ENCODE measurements around the gene GUCY2C.

GUCY2C gene

GRCh38 chr12:14656846-14657245 is 39.6 kb downstream of the GUCY2C start:
- DNase-seq = no peak
- H3K36me3 ChIP-seq (ENCODE audit: control insufficient read depth, insufficient read depth, low read length) = no peaks in the 10 kb centered on the region

GRCh38 chr12:14655284-14655683 is 41.1 kb downstream of the GUCY2C start:
- Histone ChIP-seq H3K4me1 (ENCODE audit: control insufficient read depth, insufficient read depth, low read length, poor library complexity, severe bottlenecking) (no peaks in the 10 kb centered on the region), H3K27me3 (replicated peaks; ENCODE audit: control insufficient read depth, insufficient read depth, low read length, poor library complexity, severe bottlenecking) (no peaks in the 10 kb centered on the region), H3K27ac (ENCODE audit: insufficient read depth, low read length, poor library complexity, severe bottlenecking) (no peak overlapping the region), H3K36me3 (ENCODE audit: control insufficient read depth, insufficient read depth, low read length) (no peaks in the 10 kb centered on the region), H3K4me3 (ENCODE audit: insufficient read depth, low read depth, low read length, poor library complexity, severe bottlenecking) (no peak overlapping the region), H3K9me3 (ENCODE audit: control insufficient read depth, low read length) (no peaks in the 10 kb centered on the region)
- no peak for DNase-seq

More at GRCh38 chr12:14656846-14657245, 39.6 kb downstream of the GUCY2C start:
- Histone ChIP-seq H3K9me3 (ENCODE audit: control insufficient read depth, low read length) (no peaks in the 10 kb centered on the region), H3K27ac (ENCODE audit: insufficient read depth, low read length, poor library complexity, severe bottlenecking) (no peak overlapping the region), H3K4me1 (ENCODE audit: control insufficient read depth, insufficient read depth, low read length, poor library complexity, severe bottlenecking) (no peaks in the 10 kb centered on the region), H3K27me3 (replicated peaks; ENCODE audit: control insufficient read depth, insufficient read depth, low read length, poor library complexity, severe bottlenecking) (no peaks in the 10 kb centered on the region), H3K4me3 (ENCODE audit: insufficient read depth, low read depth, low read length, poor library complexity, severe bottlenecking) (no peak overlapping the region)

- Histone ChIP-seq H3K4me3 (ENCODE audit: insufficient read depth, low read depth, low read length, poor library complexity, severe bottlenecking) (no peak overlapping the region), H3K27ac (ENCODE audit: insufficient read depth, low read length, poor library complexity, severe bottlenecking) (no peak overlapping the region), H3K36me3 (ENCODE audit: control insufficient read depth, insufficient read depth, low read length) (no peaks in the 10 kb centered on the region), H3K9me3 (ENCODE audit: control insufficient read depth, low read length) (no peaks in the 10 kb centered on the region), H3K4me1 (ENCODE audit: control insufficient read depth, insufficient read depth, low read length, poor library complexity, severe bottlenecking) (no peaks in the 10 kb centered on the region), H3K27me3 (replicated peaks; ENCODE audit: control insufficient read depth, insufficient read depth, low read length, poor library complexity, severe bottlenecking) (no peaks in the 10 kb centered on the region)
- no peak for DNase-seq
These were observed 41.6 kb downstream of the GUCY2C start for GRCh38 chr12:14654842-14655241.

GRCh38 chr12:14654416-14654815 is 42.0 kb downstream of the GUCY2C start:
- Histone ChIP-seq H3K4me3 (ENCODE audit: insufficient read depth, low read depth, low read length, poor library complexity, severe bottlenecking) (no peak overlapping the region), H3K9me3 (ENCODE audit: control insufficient read depth, low read length) (no peaks in the 10 kb centered on the region), H3K27me3 (replicated peaks; ENCODE audit: control insufficient read depth, insufficient read depth, low read length, poor library complexity, severe bottlenecking) (no peaks in the 10 kb centered on the region), H3K4me1 (ENCODE audit: control insufficient read depth, insufficient read depth, low read length, poor library complexity, severe bottlenecking) (no peaks in the 10 kb centered on the region), H3K27ac (ENCODE audit: insufficient read depth, low read length, poor library complexity, severe bottlenecking) (no peak overlapping the region), H3K36me3 (ENCODE audit: control insufficient read depth, insufficient read depth, low read length) (no peaks in the 10 kb centered on the region)
- DNase-seq = no peak

- no peak overlapping the region for H3K4me3 ChIP-seq (ENCODE audit: insufficient read depth, low read depth, low read length, poor library complexity, severe bottlenecking)
- no peaks in the 10 kb centered on the region for H3K36me3 ChIP-seq (ENCODE audit: control insufficient read depth, insufficient read depth, low read length)
These were observed 43.9 kb downstream of the GUCY2C start for GRCh38 chr12:14652483-14652882.

GRCh38 chr12:14651371-14651770 is 45.0 kb downstream of the GUCY2C start:
- H3K9me3 ChIP-seq (ENCODE audit: control insufficient read depth, low read length) = no peaks in the 10 kb centered on the region
- H3K27me3 ChIP-seq (replicated peaks; ENCODE audit: control insufficient read depth, insufficient read depth, low read length, poor library complexity, severe bottlenecking) = no peaks in the 10 kb centered on the region
- H3K27ac ChIP-seq (ENCODE audit: insufficient read depth, low read length, poor library complexity, severe bottlenecking) = no peak overlapping the region
- no peak overlapping the region for H3K4me3 ChIP-seq (ENCODE audit: insufficient read depth, low read depth, low read length, poor library complexity, severe bottlenecking)
- H3K4me1 ChIP-seq (ENCODE audit: control insufficient read depth, insufficient read depth, low read length, poor library complexity, severe bottlenecking) = no peaks in the 10 kb centered on the region
- DNase-seq = no peak
- H3K36me3 ChIP-seq (ENCODE audit: control insufficient read depth, insufficient read depth, low read length) = no peaks in the 10 kb centered on the region

More at GRCh38 chr12:14652483-14652882, 43.9 kb downstream of the GUCY2C start:
- Histone ChIP-seq H3K9me3 (ENCODE audit: control insufficient read depth, low read length) (no peaks in the 10 kb centered on the region), H3K27ac (ENCODE audit: insufficient read depth, low read length, poor library complexity, severe bottlenecking) (no peak overlapping the region), H3K27me3 (replicated peaks; ENCODE audit: control insufficient read depth, insufficient read depth, low read length, poor library complexity, severe bottlenecking) (no peaks in the 10 kb centered on the region), H3K4me1 (ENCODE audit: control insufficient read depth, insufficient read depth, low read length, poor library complexity, severe bottlenecking) (no peaks in the 10 kb centered on the region)
- DNase-seq = no peak

- no peaks in the 10 kb centered on the region for H3K27me3 ChIP-seq (replicated peaks; ENCODE audit: control insufficient read depth, insufficient read depth, low read length, poor library complexity, severe bottlenecking)
These were observed 45.6 kb downstream of the GUCY2C start for GRCh38 chr12:14650789-14651188.

GRCh38 chr12:14647028-14647750 is 49.2 kb downstream of the GUCY2C start:
- no peak overlapping the region for H3K4me3 ChIP-seq (ENCODE audit: insufficient read depth, low read depth, low read length, poor library complexity, severe bottlenecking)
- no peak overlapping the region for H3K27ac ChIP-seq (ENCODE audit: insufficient read depth, low read length, poor library complexity, severe bottlenecking)
- peaks cover 6% of the 10 kb centered on the region for H3K4me1 ChIP-seq (ENCODE audit: control insufficient read depth, insufficient read depth, low read length, poor library complexity, severe bottlenecking)
- DNase-seq = no peak
- H3K27me3 ChIP-seq (replicated peaks; ENCODE audit: control insufficient read depth, insufficient read depth, low read length, poor library complexity, severe bottlenecking) = no peaks in the 10 kb centered on the region
- H3K9me3 ChIP-seq (ENCODE audit: control insufficient read depth, low read length) = no peaks in the 10 kb centered on the region
- H3K36me3 ChIP-seq (ENCODE audit: control insufficient read depth, insufficient read depth, low read length) = no peaks in the 10 kb centered on the region

More at GRCh38 chr12:14650789-14651188, 45.6 kb downstream of the GUCY2C start:
- H3K4me1 ChIP-seq (ENCODE audit: control insufficient read depth, insufficient read depth, low read length, poor library complexity, severe bottlenecking) = no peaks in the 10 kb centered on the region
- H3K4me3 ChIP-seq (ENCODE audit: insufficient read depth, low read depth, low read length, poor library complexity, severe bottlenecking) = no peak overlapping the region
- DNase-seq = no peak
- no peaks in the 10 kb centered on the region for H3K36me3 ChIP-seq (ENCODE audit: control insufficient read depth, insufficient read depth, low read length)
- H3K27ac ChIP-seq (ENCODE audit: insufficient read depth, low read length, poor library complexity, severe bottlenecking) = no peak overlapping the region
- no peaks in the 10 kb centered on the region for H3K9me3 ChIP-seq (ENCODE audit: control insufficient read depth, low read length)

GRCh38 chr12:14643251-14643650 is 53.1 kb downstream of the GUCY2C start:
- no peak for DNase-seq
- H3K4me1 ChIP-seq (ENCODE audit: control insufficient read depth, insufficient read depth, low read length, poor library complexity, severe bottlenecking) = peaks cover 6% of the 10 kb centered on the region
- H3K4me3 ChIP-seq (ENCODE audit: insufficient read depth, low read depth, low read length, poor library complexity, severe bottlenecking) = no peak overlapping the region
- no peaks in the 10 kb centered on the region for H3K27me3 ChIP-seq (replicated peaks; ENCODE audit: control insufficient read depth, insufficient read depth, low read length, poor library complexity, severe bottlenecking)
- no peak overlapping the region for H3K27ac ChIP-seq (ENCODE audit: insufficient read depth, low read length, poor library complexity, severe bottlenecking)
- H3K9me3 ChIP-seq (ENCODE audit: control insufficient read depth, low read length) = no peaks in the 10 kb centered on the region
- no peaks in the 10 kb centered on the region for H3K36me3 ChIP-seq (ENCODE audit: control insufficient read depth, insufficient read depth, low read length)

- Histone ChIP-seq H3K9me3 (ENCODE audit: control insufficient read depth, low read length) (no peaks in the 10 kb centered on the region), H3K4me1 (ENCODE audit: control insufficient read depth, insufficient read depth, low read length, poor library complexity, severe bottlenecking) (peaks cover 1% of the 10 kb centered on the region), H3K27ac (ENCODE audit: insufficient read depth, low read length, poor library complexity, severe bottlenecking) (no peak overlapping the region), H3K36me3 (ENCODE audit: control insufficient read depth, insufficient read depth, low read length) (no peaks in the 10 kb centered on the region), H3K4me3 (ENCODE audit: insufficient read depth, low read depth, low read length, poor library complexity, severe bottlenecking) (no peak overlapping the region), H3K27me3 (replicated peaks; ENCODE audit: control insufficient read depth, insufficient read depth, low read length, poor library complexity, severe bottlenecking) (no peaks in the 10 kb centered on the region)
- DNase-seq = no peak
These were observed 58.3 kb downstream of the GUCY2C start for GRCh38 chr12:14638066-14638465.

All from effector memory CD4-positive, alpha-beta T cell (primary cell).